ENCODE data around the gene RILPL1.

DNA sequence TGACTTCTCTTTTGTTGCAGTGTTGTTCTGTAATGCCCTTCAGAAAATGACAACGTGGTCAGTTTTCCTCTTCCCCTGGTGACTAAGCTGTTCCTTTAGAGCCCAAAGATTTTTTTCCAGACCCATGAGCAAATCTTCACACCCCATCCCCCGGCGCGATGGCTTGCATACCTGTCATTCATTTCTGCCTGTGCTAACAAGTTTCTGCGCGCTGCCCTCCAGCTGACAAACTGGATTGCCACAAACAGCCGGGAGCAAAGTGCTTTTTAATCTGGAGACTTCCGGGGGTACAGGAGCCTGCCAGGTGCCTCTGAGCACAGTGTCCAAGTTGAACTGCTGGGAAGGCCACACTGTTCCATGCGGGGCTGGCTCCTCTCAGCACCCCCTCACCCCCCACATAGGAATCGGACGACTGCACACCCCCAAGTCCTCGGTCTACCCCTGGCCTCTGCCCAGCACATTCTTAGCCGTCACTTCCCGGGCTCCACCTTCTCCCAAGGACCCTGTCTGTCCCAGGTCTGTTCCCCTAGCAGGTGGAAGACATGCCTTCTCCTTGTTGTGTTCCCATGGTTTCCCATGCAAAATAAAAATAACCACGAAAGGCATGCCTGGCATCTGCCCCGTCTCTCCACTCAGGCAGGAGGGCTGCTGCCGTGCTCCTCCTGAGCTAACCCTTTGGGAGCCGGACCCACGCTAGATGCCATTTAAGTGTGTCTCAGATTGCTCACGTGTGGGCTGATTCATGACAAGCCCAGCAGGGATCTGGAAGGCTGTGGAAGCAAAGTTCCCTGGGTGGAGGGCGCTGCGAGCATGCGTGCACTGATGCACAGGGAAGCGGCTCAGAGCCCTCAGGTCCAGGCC, 14.1 kb downstream of the RILPL1 start:
- no peak for TF ChIP-seq CTCF (IDR thresholded peaks at IDR 0.05; ENCODE audit: low read length)
- TF ChIP-seq EZH2 (IDR thresholded peaks at IDR 0.05; ENCODE audit: borderline replicate concordance, low read length): no peak
